LNCaP clone FGC (cell line): ENCODE results near the gene ARFGAP2.

Source experiments
- DNase-seq: peaks from one replicate; pipeline ENCODE4 v3.0.0-alpha.2; 2011; ENCODE audit warnings: low read depth
- H3K4me3 ChIP-seq: 2 replicates; pipeline ENCODE4 v1.5.1; 2011; ENCODE audit warnings: mild to moderate bottlenecking, low read depth, low read length, control low read depth
- CTCF ChIP-seq: IDR thresholded peaks from 2 replicates; pipeline ENCODE4 v1.5.1; 2012; ENCODE audit warnings: mild to moderate bottlenecking; ENCODE audit not compliant: control insufficient read depth, insufficient read depth; ENCODE audit errors: extremely low read depth

ARFGAP2 gene

DNA sequence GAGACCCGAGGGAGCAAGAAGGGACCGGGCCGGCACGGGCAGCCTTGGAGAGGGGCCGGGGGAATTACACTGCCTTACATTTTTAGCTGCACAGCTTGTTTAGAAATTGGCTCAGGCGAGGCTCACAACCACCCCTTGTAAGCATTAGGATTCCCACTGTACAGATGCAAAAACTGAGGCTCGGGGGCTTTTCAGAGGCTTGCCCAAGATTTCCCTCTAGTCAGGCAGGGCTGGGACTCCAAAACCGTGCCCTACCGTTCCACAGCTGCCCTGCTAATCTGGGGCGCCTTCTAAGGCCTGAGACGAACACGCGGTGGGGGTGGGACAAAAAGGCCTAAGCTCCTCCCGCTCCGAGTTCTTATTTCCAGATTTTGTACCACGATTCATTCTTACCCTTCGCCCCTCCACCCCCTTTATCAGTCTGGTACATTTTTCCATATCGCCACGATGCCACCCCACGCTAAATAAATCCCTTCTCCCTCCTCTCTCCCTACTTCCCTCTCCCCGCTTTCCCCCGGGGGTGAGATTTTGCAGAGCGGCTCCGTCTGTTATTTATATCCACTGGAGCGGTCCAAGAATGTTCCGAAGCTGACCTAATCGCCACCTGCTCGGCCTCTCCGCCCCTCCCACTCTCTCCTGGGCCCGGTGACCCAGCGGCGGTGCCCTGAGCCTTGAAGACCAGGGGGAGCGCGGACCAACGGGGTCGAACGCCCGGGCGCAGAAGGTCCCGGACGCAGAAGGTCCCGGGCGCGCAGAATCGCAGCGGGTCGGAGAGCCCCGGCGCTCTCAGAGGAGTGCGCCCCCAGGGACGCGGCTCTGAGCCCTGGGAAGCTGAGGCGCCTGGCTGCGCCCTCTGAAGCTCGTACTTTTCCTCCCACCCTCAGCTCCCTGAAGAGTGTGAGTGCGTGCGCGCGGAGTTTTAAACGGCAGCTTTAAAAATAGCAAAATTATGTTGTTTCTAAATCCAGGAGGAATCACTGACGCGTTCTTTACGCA lies 10.3 kb upstream of the ARFGAP2 start:
- TF ChIP-seq CTCF = no peak
- DNase-seq = no peak
- H3K4me3 ChIP-seq = peak overlapping the region; percentile 61

DNA sequence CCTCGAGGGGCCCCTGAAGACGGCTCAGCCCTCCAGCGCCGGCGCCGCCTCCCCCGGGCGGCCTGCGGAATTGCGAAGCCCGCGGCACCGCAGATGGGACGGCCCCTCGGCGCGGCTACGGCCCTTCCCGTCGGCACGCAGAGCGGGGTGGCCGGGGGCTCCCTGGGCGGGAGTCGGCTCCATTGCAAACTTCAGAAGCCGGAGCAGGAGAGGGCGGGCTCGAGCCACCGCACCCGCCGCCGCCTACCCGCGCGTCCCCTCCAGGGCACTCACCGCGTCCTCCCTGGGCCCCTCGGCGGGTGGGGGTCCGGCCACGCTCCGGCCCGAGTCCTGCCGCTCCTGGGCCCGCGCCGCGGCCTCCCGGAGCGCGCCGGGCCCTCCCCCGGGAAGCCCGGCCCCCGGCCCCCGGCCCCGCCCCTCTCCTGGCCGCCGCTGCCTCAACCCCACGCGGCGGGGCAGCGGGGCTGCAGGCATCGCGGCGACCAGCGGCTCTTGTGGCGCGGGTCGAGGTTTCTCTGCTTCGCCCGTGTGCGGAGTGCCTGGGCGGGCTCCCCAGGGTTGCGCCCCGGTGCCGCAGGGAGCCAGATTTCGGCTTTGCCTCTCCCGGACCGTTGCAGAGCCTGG lies 9.5 kb upstream of the ARFGAP2 start, which contains the start of gene PACSIN3:
PACSIN3 (minus strand) TSS at position 359 of the 624 bp plus-strand sequence. CDS start 3,707 bp downstream, outside the sequence.
- TF ChIP-seq CTCF = no peak
- peak within 1 kb of the TSS; percentile 61 for H3K4me3 ChIP-seq
- no peak for DNase-seq

DNA sequence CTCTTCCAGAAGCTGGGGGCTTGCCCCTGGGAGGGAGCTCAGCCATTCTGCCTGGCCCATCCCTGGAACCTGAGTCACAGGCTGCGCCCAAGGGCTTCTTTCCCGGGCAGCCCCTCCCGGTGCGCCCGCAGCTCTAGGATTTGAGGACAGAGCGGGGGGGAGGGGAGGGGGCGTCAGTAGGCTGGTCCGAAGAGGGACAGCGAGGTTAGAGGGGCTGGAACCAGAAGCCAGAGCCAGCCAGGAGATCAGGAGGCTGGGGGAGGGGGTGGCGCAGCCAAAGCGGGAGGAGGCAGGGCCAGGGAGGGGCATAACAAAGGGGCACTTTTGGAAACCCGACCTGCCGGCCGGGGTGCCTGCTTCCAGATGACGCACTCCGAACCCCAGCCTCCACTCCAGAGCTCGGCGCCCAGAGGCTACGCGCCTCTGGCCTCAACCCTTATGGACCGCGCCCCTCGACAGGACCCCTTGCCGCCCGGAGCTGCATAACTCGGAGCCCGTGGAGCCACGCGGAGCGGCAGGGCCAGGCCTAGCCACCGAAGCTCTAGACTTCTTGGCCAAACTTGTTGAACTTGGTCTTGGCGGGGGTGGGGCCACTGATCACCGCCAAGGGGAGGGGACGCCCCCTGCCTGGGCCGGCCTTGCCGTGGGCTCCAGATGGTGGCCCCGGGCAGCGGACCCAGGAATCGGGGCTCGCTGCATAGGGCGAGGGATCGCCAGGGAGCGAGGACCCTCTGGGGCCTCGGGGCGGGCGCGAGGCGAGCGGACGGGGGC lies 8.8 kb upstream of the ARFGAP2 start:
- DNase-seq = no peak
- TF ChIP-seq CTCF = no peak
- H3K4me3 ChIP-seq = peak overlapping the region; percentile 61

DNA sequence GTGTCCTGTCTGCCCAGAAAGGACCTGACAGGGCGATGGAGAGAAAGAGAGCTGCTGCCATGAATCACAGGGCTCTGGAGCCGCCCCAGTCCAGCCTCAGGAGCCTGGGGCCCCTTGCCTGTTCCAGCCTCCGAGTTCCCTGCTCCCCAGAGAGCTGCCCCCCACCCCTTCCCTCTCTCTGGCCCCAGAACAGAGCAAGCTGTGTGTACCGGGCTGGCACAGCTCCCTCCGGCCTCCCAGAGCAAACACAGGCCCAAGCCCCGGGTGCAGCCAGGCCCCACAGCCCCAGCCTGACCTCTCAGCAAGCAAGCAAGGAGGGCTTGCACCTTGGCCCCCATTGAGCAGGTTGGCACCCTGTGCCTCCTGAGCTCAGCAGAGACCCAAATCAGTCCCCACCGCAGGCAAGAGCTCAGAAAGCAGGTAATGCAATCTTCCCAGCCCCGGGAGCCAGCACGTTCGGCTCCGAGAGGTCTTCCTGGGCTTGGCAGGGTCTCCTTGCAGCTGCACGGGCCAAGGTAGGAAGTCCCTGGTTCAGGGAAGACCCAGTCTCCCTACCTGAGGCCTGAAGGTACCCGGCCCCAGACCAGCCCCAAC lies 8.1 kb upstream of the ARFGAP2 start:
- TF ChIP-seq CTCF = no peak
- no peak for DNase-seq
- peak overlapping the region; percentile 61 for H3K4me3 ChIP-seq

- no peak for DNase-seq
- no peak overlapping the region for H3K4me3 ChIP-seq
- TF ChIP-seq CTCF = no peak
Observed at GRCh38 chr11:47183969-47184368, 7.3 kb upstream of the ARFGAP2 start.
